Activated CD8-positive, alpha-beta memory T cell treated with anti-CD3 and anti-CD28 coated beads for 48 hours (primary cell): ENCODE data around the gene BLTP3B.

ENCODE experiments used
- DNase-seq, 3 experiments: peaks; one replicate each; pipeline ENCODE4 v3.0.0-alpha.2; 2020; ENCODE audit warnings: low read depth in 2 of 3, low spot score in 2 of 3

Gene BLTP3B

GRCh38 chr12:100163416-100164152, 20.9 kb upstream of the BLTP3B start:
- DNase-seq, result peak; percentile 17 to 40 (median 29)

- DNase-seq, result no peak
These were observed 16.9 kb upstream of the BLTP3B start for GRCh38 chr12:100159391-100160104.

GRCh38 chr12:100158535-100158934, 15.9 kb upstream of the BLTP3B start:
- no peak for DNase-seq

GRCh38 chr12:100157427-100157821, 14.8 kb upstream of the BLTP3B start:
- no peak for DNase-seq

GRCh38 chr12:100156731-100157426, 14.2 kb upstream of the BLTP3B start:
- DNase-seq, result no peak

- DNase-seq, result peak; percentile 47 to 74 (median 60)
These were observed 12.0 kb upstream of the BLTP3B start for GRCh38 chr12:100154474-100155247.

GRCh38 chr12:100153131-100153530, 10.5 kb upstream of the BLTP3B start:
- DNase-seq, result no peak

- no peak for DNase-seq
These were observed 9.1 kb upstream of the BLTP3B start for GRCh38 chr12:100151769-100152168.

GRCh38 chr12:100146252-100146651, 3.6 kb upstream of the BLTP3B start:
- DNase-seq, result no peak

- DNase-seq, result no peak
These were observed 3.0 kb upstream of the BLTP3B start for GRCh38 chr12:100145643-100146042.

GRCh38 chr12:100141998-100142850, 450 bp downstream of the BLTP3B start:
- DNase-seq, result peak; percentile 23 to 31 (median 25)

- DNase-seq, result peak in 1 of 3 experiments; percentile 16
These were observed 1.0 kb downstream of the BLTP3B start for GRCh38 chr12:100141666-100141997.

GRCh38 chr12:100138803-100139098, 3.9 kb downstream of the BLTP3B start:
- no peak for DNase-seq

- DNase-seq, result no peak
These were observed 4.4 kb downstream of the BLTP3B start for GRCh38 chr12:100138048-100138802.

- DNase-seq, result no peak
These were observed 9.5 kb downstream of the BLTP3B start for GRCh38 chr12:100133200-100133599.

GRCh38 chr12:100128512-100128908, 14.2 kb downstream of the BLTP3B start:
- no peak for DNase-seq

GRCh38 chr12:100127766-100128511, 14.7 kb downstream of the BLTP3B start:
- no peak for DNase-seq

- no peak for DNase-seq
These were observed 19.2 kb downstream of the BLTP3B start for GRCh38 chr12:100123316-100124095.
